HCT116 (cell line): Measurements from ENCODE around the gene DCD. TPM values are rescaled to one million over a fixed set of nuclear protein-coding genes. Genes with fewer than 3 reads are reported as not detected.
A peak's percentile ranks its signal among the peaks of the same experiment; 100 is the strongest.

ENCODE experiments used
- ATAC-seq: fragments of 200-7000 bp; cut with Tn5 transposase; 2 replicates; pipeline ENCODE4 v1.9.1; 2020; ENCODE audit warnings: mild to moderate bottlenecking, moderate library complexity
- BruUV-seq: library from RNA; stranded (reverse); fragments of 400-500 nt; replicated peaks from 2 replicates; lab custom pipeline; 2021; lab: Mats Ljungman, UMichigan
- CTCF ChIA-PET: fragments of 300-600 bp; sonication (Branson Sonifier 250); formaldehyde crosslinking; loops from one replicate; lab custom pipeline; 2021; ENCODE audit warnings: antibody characterized with exemption; lab: Charles Lee
- POLR2A ChIA-PET: fragments of 300-600, 350-600 bp; sonication (Branson Sonifier 250); formaldehyde crosslinking; loops from one replicate; lab custom pipeline; 2021; ENCODE audit warnings: antibody characterized with exemption; lab: Charles Lee
- RAD21 ChIA-PET, 2 experiments: fragments of 300-600 bp; sonication (Branson Sonifier 250); formaldehyde crosslinking; loops; one replicate each; lab custom pipeline; 2023; ENCODE audit warnings: low total read pairs in 2 of 2; ENCODE audit not compliant: uncharacterized antibody in 2 of 2, unreplicated experiment in 2 of 2, low non-redundant PET in 1 of 2; lab: Charles Lee
- DNase-seq: peaks from one replicate; pipeline ENCODE4 v3.0.0-alpha.2; 2010; ENCODE audit warnings: low read depth, low spot score
- H2AFZ ChIP-seq: fragments of 200-600 bp; shearing (Covaris generic), sonication (generic); 2 replicates; pipeline ENCODE4 v1.6.1; 2017; ENCODE audit warnings: low read depth, mixed run types, mixed read lengths, antibody characterized with exemption, low read length; ENCODE audit not compliant: poor library complexity, severe bottlenecking
- H3K27ac ChIP-seq: 2 replicates; pipeline ENCODE4 v1.5.1; 2012; ENCODE audit warnings: low read depth, low read length
- H3K27me3 ChIP-seq: fragments of 200-600 bp; sonication (generic); 2 replicates; pipeline ENCODE4 v1.6.1; 2016; ENCODE audit warnings: mixed run types, low read length, mixed read lengths; ENCODE audit not compliant: insufficient read depth
- H3K36me3 ChIP-seq, 2 experiments: fragments of 200-500 bp in 1 of 2; fragments of 200-600 bp in 1 of 2; sonication (Bioruptor generic) in 1 of 2; sonication (generic) in 1 of 2; 2 replicates each; pipeline versions ENCODE4 v1.5.1 to v1.6.1; 2014 to 2016; ENCODE audit warnings: low read length in 2 of 2, inconsistent platforms in 1 of 2, mixed read lengths in 1 of 2, mixed run types in 1 of 2; ENCODE audit not compliant: insufficient read depth in 2 of 2, control insufficient read depth in 1 of 2
- H3K4me1 ChIP-seq, 2 experiments: fragments of 200-600 bp in 1 of 2; sonication (generic) in 1 of 2; 2 replicates each; pipeline versions ENCODE4 v1.5.1 to v1.6.1; 2012 to 2017; ENCODE audit warnings: low read length in 2 of 2, inconsistent platforms in 1 of 2, mild to moderate bottlenecking in 1 of 2, mixed read lengths in 1 of 2, mixed run types in 1 of 2, moderate library complexity in 1 of 2; ENCODE audit not compliant: insufficient read depth in 2 of 2, control insufficient read depth in 1 of 2
- H3K4me2 ChIP-seq: fragments of 200-600 bp; sonication (generic); 2 replicates; pipeline ENCODE4 v1.6.1; 2017; ENCODE audit warnings: mixed run types, low read length, mixed read lengths
- H3K4me3 ChIP-seq, 2 experiments: fragments of 200-600 bp in 1 of 2; sonication (generic) in 1 of 2; replicated peaks in 1 of 2; 2 replicates each; pipeline ENCODE4 v1.5.1; 2011 to 2016; ENCODE audit warnings: low read length in 2 of 2, control low read depth in 1 of 2, low read depth in 1 of 2, mild to moderate bottlenecking in 1 of 2, mixed read lengths in 1 of 2, mixed run types in 1 of 2
- H3K79me2 ChIP-seq: fragments of 200-600 bp; sonication (generic); 2 replicates; pipeline ENCODE4 v1.6.1; 2017; ENCODE audit warnings: mild to moderate bottlenecking, mixed run types, low read length, moderate library complexity, mixed read lengths; ENCODE audit not compliant: insufficient read depth
- H3K9ac ChIP-seq: fragments of 200-600 bp; sonication (generic); 2 replicates; pipeline ENCODE4 v1.6.1; 2016; ENCODE audit warnings: low read length, mixed read lengths
- H3K9me2 ChIP-seq: fragments of 200-600 bp; sonication (generic), shearing (Covaris generic); 2 replicates; pipeline ENCODE4 v1.6.1; 2017; ENCODE audit warnings: mixed run types, mild to moderate bottlenecking, moderate library complexity; ENCODE audit not compliant: insufficient read depth
- H3K9me3 ChIP-seq, 2 experiments: fragments of 200-500 bp in 1 of 2; fragments of 200-600 bp in 1 of 2; sonication (Bioruptor generic) in 1 of 2; sonication (generic) in 1 of 2; 2 replicates each; pipeline ENCODE4 v1.6.1; 2014 to 2017; ENCODE audit warnings: low read length in 2 of 2, mixed read lengths in 2 of 2, inconsistent platforms in 1 of 2, low read depth in 1 of 2, mild to moderate bottlenecking in 1 of 2, mixed run types in 1 of 2, moderate library complexity in 1 of 2; ENCODE audit not compliant: control insufficient read depth in 1 of 2, insufficient read depth in 1 of 2
- H4K20me1 ChIP-seq: fragments of 200-600 bp; sonication (generic), shearing (Covaris generic); 2 replicates; pipeline ENCODE4 v1.6.1; 2017; ENCODE audit warnings: mixed run types, mild to moderate bottlenecking, moderate library complexity; ENCODE audit not compliant: insufficient read depth
- ATF3 ChIP-seq: IDR thresholded peaks from 2 replicates; pipeline ENCODE4 v1.6.1; 2012
- CBX3 ChIP-seq: IDR thresholded peaks from 2 replicates; pipeline ENCODE4 v1.6.1; 2012; ENCODE audit warnings: low read depth
- CEBPB ChIP-seq: IDR thresholded peaks from 2 replicates; pipeline ENCODE4 v1.6.1; 2012; ENCODE audit warnings: low read depth
- CTCF ChIP-seq, 3 experiments: fragments of 200-600 bp in 1 of 3; sonication (generic) in 1 of 3; IDR thresholded peaks in 2 of 3; conservative IDR thresholded peaks in 1 of 3; 2 replicates each; pipeline ENCODE4 v1.5.1; 2012 to 2017; ENCODE audit warnings: low read depth in 2 of 3, low read length in 2 of 3, antibody characterized with exemption in 1 of 3, borderline replicate concordance in 1 of 3, control low read depth in 1 of 3, mild to moderate bottlenecking in 1 of 3, mixed read lengths in 1 of 3, mixed run types in 1 of 3, moderate library complexity in 1 of 3; ENCODE audit not compliant: insufficient read depth in 1 of 3
- EZH2 ChIP-seq: fragments of 200-600 bp; sonication (generic); IDR thresholded peaks from 2 replicates; pipeline ENCODE4 v1.6.1; 2017; ENCODE audit warnings: antibody characterized with exemption, mixed run types
- FOSL1 ChIP-seq: IDR thresholded peaks from 2 replicates; pipeline ENCODE4 v1.6.1; 2012; ENCODE audit warnings: low read depth
- POLR2A ChIP-seq: IDR thresholded peaks from 2 replicates; pipeline ENCODE4 v1.7.0; 2011; ENCODE audit warnings: borderline replicate concordance; ENCODE audit not compliant: insufficient read depth, insufficient read length; ENCODE audit errors: extremely low read depth
- POLR2AphosphoS5 ChIP-seq: IDR thresholded peaks from 2 replicates; pipeline ENCODE4 v1.6.1; 2011; ENCODE audit warnings: mild to moderate bottlenecking, low read depth, low read length, moderate library complexity
- REST ChIP-seq: IDR thresholded peaks from 2 replicates; pipeline ENCODE4 v1.6.1; 2012; ENCODE audit warnings: low read depth
- SP1 ChIP-seq: IDR thresholded peaks from 2 replicates; pipeline ENCODE4 v1.6.1; 2012; ENCODE audit warnings: low read depth
- TCF7L2 ChIP-seq: IDR thresholded peaks from 2 replicates; pipeline ENCODE4 v1.7.0; 2011; ENCODE audit warnings: borderline replicate concordance, inconsistent platforms; ENCODE audit not compliant: insufficient read depth, insufficient read length; ENCODE audit errors: extremely low read depth
- YY1 ChIP-seq: IDR thresholded peaks from 2 replicates; pipeline ENCODE4 v1.6.1; 2011; ENCODE audit warnings: low read length, low read depth, moderate library complexity, mild to moderate bottlenecking; ENCODE audit not compliant: insufficient replicate concordance; ENCODE audit errors: extremely low read depth
- ZBTB33 ChIP-seq: IDR thresholded peaks from 2 replicates; pipeline ENCODE4 v1.6.1; 2011; ENCODE audit warnings: mild to moderate bottlenecking, low read length, moderate library complexity; ENCODE audit not compliant: insufficient replicate concordance; ENCODE audit errors: extremely low read depth
- ZFX ChIP-seq: fragments of 450-650 bp; IDR thresholded peaks from 2 replicates; pipeline ENCODE4 v1.6.1; 2017
- ZNF274 ChIP-seq: fragments of 200-500 bp; sonication (Bioruptor generic); IDR thresholded peaks from 2 replicates; pipeline ENCODE4 v1.6.1; 2014; ENCODE audit warnings: mild to moderate bottlenecking, low read depth, low read length, inconsistent platforms
- intact Hi-C: fragments of 100-400 bp; cut with micrococcal nuclease; formaldehyde crosslinking; loops from 2 replicates; pipeline ENCODE4 v1.10.0; 2022
- total RNA-seq: library from RNA; stranded (reverse); gene quantifications from one replicate; pipeline ENCODE4 v1.2.1, GENCODE V29; 2021; ENCODE audit not compliant: unreplicated experiment

Gene DCD
- total RNA-seq, 1 experiment from 2014 or later, result not detected

GRCh38 chr12:54653025-54653424 is 4.9 kb upstream of the DCD start (continued):
- no peak for TF ChIP-seq ZBTB33
- no peak for TF ChIP-seq YY1
- TF ChIP-seq CBX3, result no peak
- TF ChIP-seq FOSL1, result no peak
- no peak for TF ChIP-seq CEBPB
- TF ChIP-seq CTCF (IDR thresholded peaks at IDR 0.05 in 2 of 3, conservative IDR thresholded peaks at IDR 0.05 in 1 of 3; ENCODE audit: borderline replicate concordance in 1 of 3, insufficient read depth in 1 of 3, low read depth in 2 of 3, low read length in 2 of 3), result no peak
- no peak for TF ChIP-seq ZNF274
- no peak for TF ChIP-seq EZH2
- TF ChIP-seq SP1, result no peak
- TF ChIP-seq ATF3, result no peak

GRCh38 chr12:54650889-54651288 is 2.7 kb upstream of the DCD start:
- ATAC-seq, result 0 out of 2 replicates have a peak, but pooled peaks have one; percentile 10
- TF ChIP-seq ATF3 (no peak), ZFX (no peak), TCF7L2 (no peak), POLR2AphosphoS5 (no peak), REST (no peak), POLR2A (no peak)

More at GRCh38 chr12:54650889-54651288, 2.7 kb upstream of the DCD start:
- Histone ChIP-seq H3K9me3 (no peaks in the 10 kb centered on the region), H3K36me3 (no peaks in the 10 kb centered on the region), H3K27me3 (peaks cover 7% of the 10 kb centered on the region; the same call in 1 of the 2 replicates), H4K20me1 (no peaks in the 10 kb centered on the region), H3K4me3 (peak overlapping the region in 1 of 2 experiments; percentile 21; a peak in 2 of 4 replicates), H2AFZ (peak overlapping the region; percentile 24), H3K9me2 (no peaks in the 10 kb centered on the region), H3K9ac (no peak overlapping the region), H3K4me1 (peaks cover 10 to 22% of the 10 kb centered on the region in 2 experiments), H3K79me2 (no peaks in the 10 kb centered on the region), H3K4me2 (peak overlapping the region; percentile 67), H3K27ac (no peak overlapping the region)
- intact Hi-C loops, result no loop called here
- ChIA-PET CTCF (interaction anchor here (1.4 kb wide), 1 partner anchor 10 kb away, joined by 3 read pairs; no protein-coding TSS in a partner anchor), RAD21 (no interaction called here), POLR2A (no interaction called here)
- no peak for DNase-seq
- BruUV-seq, result no TSS peak
